Skeletal muscle satellite cell (primary cell): Measurements from ENCODE around the gene WBP4.
"Not testable (repeated sequence)": the region's sequence is repeated elsewhere in the genome, so short reads cannot be mapped to it uniquely, and the experiment has no call there.

Experiments used
- H3K27me3 ChIP-seq: 2 replicates; pipeline ENCODE4 v1.7.0; 2013; ENCODE audit warnings: low read length; ENCODE audit not compliant: control insufficient read depth, insufficient read depth
- H3K36me3 ChIP-seq: 2 replicates; pipeline ENCODE4 v1.7.0; 2013; ENCODE audit warnings: mild to moderate bottlenecking, control low read depth, low read length; ENCODE audit not compliant: insufficient read depth
- H3K4me1 ChIP-seq: 2 replicates; pipeline ENCODE4 v1.7.0; 2013; ENCODE audit warnings: low read length; ENCODE audit not compliant: control insufficient read depth, insufficient read depth
- H3K4me2 ChIP-seq: 2 replicates; pipeline ENCODE4 v1.7.0; 2013; ENCODE audit warnings: mild to moderate bottlenecking, low read length
- H3K4me3 ChIP-seq: 2 replicates; pipeline ENCODE4 v1.7.0; 2013; ENCODE audit warnings: low read length
- H3K9ac ChIP-seq: 2 replicates; pipeline ENCODE4 v1.7.0; 2013; ENCODE audit warnings: mild to moderate bottlenecking, low read depth, low read length, moderate library complexity
- H3K9me3 ChIP-seq: replicated peaks from 2 replicates; pipeline ENCODE4 v1.7.0; 2013; ENCODE audit warnings: mild to moderate bottlenecking, control low read depth, low read length

The WBP4 gene

GRCh38 chr13:41028051-41028450 is 33.3 kb upstream of the WBP4 start:
- H3K4me3 ChIP-seq = no peak overlapping the region
- H3K36me3 ChIP-seq = peaks cover 18% of the 10 kb centered on the region
- no peaks in the 10 kb centered on the region for H3K9me3 ChIP-seq
- no peaks in the 10 kb centered on the region for H3K27me3 ChIP-seq
- no peak overlapping the region for H3K4me2 ChIP-seq
- no peak overlapping the region for H3K9ac ChIP-seq
- H3K4me1 ChIP-seq = no peaks in the 10 kb centered on the region

GRCh38 chr13:41029629-41030028 is 31.7 kb upstream of the WBP4 start:
- Histone ChIP-seq H3K27me3 (no peaks in the 10 kb centered on the region), H3K9ac (no peak overlapping the region), H3K4me2 (no peak overlapping the region), H3K4me1 (no peaks in the 10 kb centered on the region), H3K36me3 (peaks cover 18% of the 10 kb centered on the region), H3K9me3 (no peaks in the 10 kb centered on the region), H3K4me3 (no peak overlapping the region)

DNA sequence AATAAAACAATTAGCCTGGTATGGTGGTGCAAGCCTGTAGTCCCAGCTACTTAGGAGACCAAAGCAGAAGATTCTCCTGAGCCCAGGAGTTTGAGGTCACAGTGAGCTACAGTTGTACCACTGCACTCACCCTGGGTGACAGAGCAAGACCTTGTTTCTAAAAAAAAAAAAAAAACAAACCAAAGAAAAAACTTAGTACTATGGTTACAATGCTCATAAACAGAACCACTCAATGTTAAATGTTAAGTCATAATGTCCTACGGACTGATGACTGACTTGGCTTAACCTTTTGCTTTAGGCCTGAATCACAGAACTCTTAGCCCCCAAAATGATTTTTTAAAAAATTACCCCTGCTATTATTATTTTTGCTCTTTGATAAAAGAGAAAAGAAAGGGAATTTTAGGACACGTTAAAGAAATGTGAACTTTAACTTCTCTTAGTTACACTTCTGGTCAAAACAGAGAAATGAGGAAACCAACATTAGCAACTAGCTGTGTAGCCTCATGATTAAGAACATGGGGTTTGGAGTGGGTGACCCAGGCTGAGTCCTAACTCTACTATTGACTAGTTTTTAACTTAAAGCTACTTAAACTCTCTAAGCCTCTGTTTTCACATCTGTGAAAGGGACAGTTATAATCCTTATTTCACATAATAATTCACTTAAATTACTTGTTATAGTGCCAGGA is 28.5 kb upstream of the WBP4 start:
- Histone ChIP-seq H3K4me1 (no peaks in the 10 kb centered on the region), H3K9me3 (no peaks in the 10 kb centered on the region), H3K4me3 (no peak overlapping the region)

GRCh38 chr13:41034382-41034781 is 26.9 kb upstream of the WBP4 start:
- Histone ChIP-seq H3K4me1 (no peaks in the 10 kb centered on the region), H3K36me3 (peaks cover 7% of the 10 kb centered on the region), H3K9ac (no peak overlapping the region), H3K9me3 (no peaks in the 10 kb centered on the region), H3K4me3 (no peak overlapping the region), H3K4me2 (no peak overlapping the region), H3K27me3 (no peaks in the 10 kb centered on the region)

More for the DNA sequence above, 28.5 kb upstream of the WBP4 start:
- Histone ChIP-seq H3K36me3 (peaks cover 12% of the 10 kb centered on the region), H3K4me2 (no peak overlapping the region), H3K27me3 (no peaks in the 10 kb centered on the region), H3K9ac (no peak overlapping the region)

GRCh38 chr13:41034881-41035280 is 26.4 kb upstream of the WBP4 start:
- Histone ChIP-seq H3K4me1 (no peaks in the 10 kb centered on the region), H3K27me3 (no peaks in the 10 kb centered on the region)

DNA sequence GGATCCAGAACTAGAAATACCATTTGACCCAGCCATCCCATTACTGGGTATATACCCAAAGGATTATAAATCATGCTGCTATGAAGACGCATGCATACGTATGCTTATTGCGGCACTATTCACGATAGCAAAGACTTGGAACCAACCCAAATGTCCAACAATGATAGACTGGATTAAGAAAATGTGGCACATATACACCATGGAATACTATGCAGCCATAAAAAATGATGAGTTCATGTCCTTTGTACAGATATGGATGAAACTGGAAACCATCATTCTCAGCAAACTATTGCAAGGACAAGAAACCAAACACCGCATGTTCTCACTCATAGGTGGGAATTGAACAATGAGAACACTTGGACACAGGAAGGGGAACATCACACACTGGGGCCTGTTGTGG is 24.8 kb upstream of the WBP4 start:
- not testable (repeated sequence) for H3K36me3 ChIP-seq, H3K9ac ChIP-seq, H3K27me3 ChIP-seq, H3K4me2 ChIP-seq, H3K9me3 ChIP-seq, H3K4me1 ChIP-seq, H3K4me3 ChIP-seq

More at GRCh38 chr13:41034881-41035280, 26.4 kb upstream of the WBP4 start:
- Histone ChIP-seq H3K4me3 (no peak overlapping the region), H3K36me3 (peaks cover 3% of the 10 kb centered on the region), H3K4me2 (no peak overlapping the region), H3K9me3 (no peaks in the 10 kb centered on the region), H3K9ac (no peak overlapping the region)

GRCh38 chr13:41039746-41040145 is 21.6 kb upstream of the WBP4 start:
- H3K4me2 ChIP-seq = no peak overlapping the region
- H3K4me3 ChIP-seq = no peak overlapping the region
- no peaks in the 10 kb centered on the region for H3K27me3 ChIP-seq
- H3K36me3 ChIP-seq = peaks cover 3% of the 10 kb centered on the region
- peaks cover 11% of the 10 kb centered on the region for H3K4me1 ChIP-seq
- no peak overlapping the region for H3K9ac ChIP-seq
- no peaks in the 10 kb centered on the region for H3K9me3 ChIP-seq

- Histone ChIP-seq H3K9ac (no peak overlapping the region), H3K4me2 (no peak overlapping the region), H3K4me1 (peaks cover 11% of the 10 kb centered on the region), H3K9me3 (no peaks in the 10 kb centered on the region), H3K36me3 (no peaks in the 10 kb centered on the region), H3K27me3 (no peaks in the 10 kb centered on the region), H3K4me3 (no peak overlapping the region)
These were observed 20.6 kb upstream of the WBP4 start for GRCh38 chr13:41040584-41041334.

DNA sequence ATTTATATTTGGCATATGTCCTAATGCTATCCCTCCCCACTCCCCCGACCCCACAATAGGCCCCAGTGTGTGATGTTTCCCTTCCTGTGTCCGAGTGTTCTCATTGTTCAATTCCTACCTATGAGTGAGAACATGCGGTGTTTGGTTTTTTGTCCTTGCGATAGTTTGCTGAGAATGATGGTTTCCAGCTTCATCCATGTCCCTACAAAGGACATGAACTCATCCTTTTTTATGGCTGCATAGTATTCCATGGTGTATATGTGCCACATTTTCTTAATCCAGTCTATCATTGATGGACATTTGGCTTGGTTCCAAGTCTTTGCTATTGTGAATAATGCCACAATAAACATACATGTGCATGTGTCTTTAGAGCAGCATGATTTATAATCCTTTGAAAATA is 18.9 kb upstream of the WBP4 start:
- H3K9me3 ChIP-seq, H3K4me2 ChIP-seq, H3K4me3 ChIP-seq, H3K9ac ChIP-seq, H3K36me3 ChIP-seq, H3K27me3 ChIP-seq: not testable (repeated sequence)
- H3K4me1 ChIP-seq = peaks cover 11% of the 10 kb centered on the region

DNA sequence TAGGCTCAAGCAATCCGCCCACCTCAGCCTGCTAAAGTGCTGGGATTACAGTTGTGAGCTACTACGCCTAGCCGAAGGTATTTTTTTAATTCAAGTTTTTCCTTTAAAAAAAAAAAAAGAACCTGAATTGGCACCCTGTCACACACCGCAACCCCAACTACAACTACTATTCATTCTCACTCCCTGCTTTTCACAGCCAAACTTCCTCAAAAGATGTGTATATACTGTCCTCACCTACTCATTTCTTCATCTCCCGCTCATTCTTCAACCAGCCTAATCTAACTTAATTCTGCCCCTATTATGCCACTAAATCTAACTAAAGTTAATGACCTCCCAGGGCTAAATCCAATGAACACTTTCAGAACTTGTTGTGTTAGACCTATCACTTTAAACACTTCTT is 12.7 kb upstream of the WBP4 start:
- Histone ChIP-seq H3K9ac (no peak overlapping the region), H3K9me3 (no peaks in the 10 kb centered on the region), H3K36me3 (peaks cover 2% of the 10 kb centered on the region), H3K27me3 (no peaks in the 10 kb centered on the region), H3K4me2 (no peak overlapping the region), H3K4me1 (peaks cover 8% of the 10 kb centered on the region), H3K4me3 (no peak overlapping the region)

- Histone ChIP-seq H3K4me1 (peaks cover 18% of the 10 kb centered on the region), H3K4me2 (no peak overlapping the region), H3K27me3 (no peaks in the 10 kb centered on the region), H3K36me3 (peaks cover 2% of the 10 kb centered on the region), H3K4me3 (no peak overlapping the region), H3K9ac (no peak overlapping the region), H3K9me3 (no peaks in the 10 kb centered on the region)
These were observed 11.5 kb upstream of the WBP4 start for GRCh38 chr13:41049480-41050440.
